ENCODE data around the gene CD300E. TPM values are rescaled to one million over a fixed set of nuclear protein-coding genes. Genes with fewer than 3 reads are reported as not detected.

CD300E gene
- total and polyA plus RNA-seq, 2 of the 13 experiments (the other 11 are each of a cell fraction or from before 2014, with no cell fraction given), result not detected

GRCh38 chr17:74619077-74619673, 4.4 kb downstream of the CD300E start:
- H3K4me3 ChIP-seq (replicated peaks in 1 of 3; ENCODE audit: insufficient read depth in 1 of 3, low read depth in 2 of 3, low read length in 3 of 3), result no peak overlapping the region
- H3K36me3 ChIP-seq (replicated peaks in 1 of 2; ENCODE audit: control insufficient read depth in 1 of 2, insufficient read depth in 2 of 2, low read length in 2 of 2), result no peaks in the 10 kb centered on the region
- 6% methylated on average over 2 of the region's 2 CpGs for whole genome bisulfite sequencing (ENCODE audit: low lambda C conversion rate)
- BruUV-seq (replicated peaks), result no TSS peak
- CTCF ChIA-PET (ENCODE audit: low intra/inter-chr PET ratio, low total read pairs), result no interaction called here
- H3K4me2 ChIP-seq (ENCODE audit: low read depth, low read length), result no peak overlapping the region
- peaks cover 0 to 51% of the 10 kb centered on the region in 2 experiments; a peak in 4 of 5 replicates for H3K27me3 ChIP-seq (ENCODE audit: control insufficient read depth in 1 of 2, insufficient read depth in 2 of 2, low read length in 2 of 2)
- no peak overlapping the region for H3K9ac ChIP-seq (ENCODE audit: insufficient read depth, low read depth, low read length)
- H3K79me2 ChIP-seq (ENCODE audit: insufficient read depth, low read length), result no peaks in the 10 kb centered on the region
- POLR2A ChIA-PET, result no interaction called here
- intact Hi-C loops (cut with micrococcal nuclease; ENCODE audit: unreplicated experiment) (no loop called here), in situ Hi-C loops (cut with HindIII; ENCODE audit: extremely low pct_ligation_motif_present, low pct_unique_long_range_greater_than_20kb) (no loop called here)
- peaks cover 3% of the 10 kb centered on the region; the same call in 1 of the 2 replicates for H4K20me1 ChIP-seq (ENCODE audit: insufficient read depth, low read length)
- H3K4me1 ChIP-seq (ENCODE audit: insufficient read depth, low read length), result no peaks in the 10 kb centered on the region
- H3K27ac ChIP-seq (ENCODE audit: extremely low read length, insufficient read depth, low read length), result no peak overlapping the region
- H2AFZ ChIP-seq (ENCODE audit: low read length), result no peak overlapping the region
- no peaks in the 10 kb centered on the region for H3K9me3 ChIP-seq (ENCODE audit: low read length)
- ATAC-seq (no peak), FAIRE-seq (no peak), DNase-seq (ENCODE audit: low spot score) (no peak)
- TF ChIP-seq TFE3 (CRISPR knock-in tag; IDR thresholded peaks at IDR 0.05) (no peak), ZNF619 (CRISPR knock-in tag; IDR thresholded peaks at IDR 0.05) (no peak), ZNF264 (CRISPR knock-in tag; IDR thresholded peaks at IDR 0.05) (no peak), ZNF562 (CRISPR knock-in tag; IDR thresholded peaks at IDR 0.05; ENCODE audit: borderline replicate concordance) (no peak), CEBPB (IDR thresholded peaks at IDR 0.05; ENCODE audit: borderline replicate concordance, low read depth, low read length) (peak; percentile 46; the same call in 1 of the 2 replicates), ZNF703 (CRISPR knock-in tag; IDR thresholded peaks at IDR 0.05; ENCODE audit: borderline replicate concordance) (no peak), ZNF550 (CRISPR knock-in tag; IDR thresholded peaks at IDR 0.05; ENCODE audit: borderline replicate concordance) (no peak), NFATC3 (CRISPR knock-in tag; IDR thresholded peaks at IDR 0.05) (no peak)

All from HepG2 (cell line).